ENCODE data around the gene BEX4. TPM values are rescaled to one million over a fixed set of nuclear protein-coding genes. Genes with fewer than 3 reads are reported as not detected.
A peak's percentile ranks its signal among the peaks of the same experiment; 100 is the strongest.
"Not testable (repeated sequence)": the region's sequence is repeated elsewhere in the genome, so short reads cannot be mapped to it uniquely, and the experiment has no call there.

BEX4 gene, protein sequence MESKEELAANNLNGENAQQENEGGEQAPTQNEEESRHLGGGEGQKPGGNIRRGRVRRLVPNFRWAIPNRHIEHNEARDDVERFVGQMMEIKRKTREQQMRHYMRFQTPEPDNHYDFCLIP
- 10 to 100 TPM; 34.8 to 54.5 (median 43.1) TPM for total RNA-seq
- 10 to 100 TPM; 43.6 to 57.0 TPM for polyA plus RNA-seq
- long read RNA-seq, donor 1, transcript BEX4-202 (3 exons, 1,328 nt): major isoform, 78 of 121 reads
- long read RNA-seq, donor 1, partial matches to known transcripts: 1 of 121 reads
- long read RNA-seq, donor 1, other reads (novel, unspliced or antisense): 42 of 121 reads
- long read RNA-seq, donor 2, transcript BEX4-202 (3 exons, 1,328 nt): major isoform, 201 of 233 reads
- long read RNA-seq, donor 2, transcript BEX4-201 (2 exons, 1,066 nt): minor isoform, 8 of 233 reads
- long read RNA-seq, donor 2, partial matches to known transcripts: 21 of 233 reads
- long read RNA-seq, donor 2, other reads (novel, unspliced or antisense): 3 of 233 reads
- long read RNA-seq, donor 3, transcript BEX4-202 (3 exons, 1,328 nt): major isoform, 34 of 60 reads
- long read RNA-seq, donor 3, partial matches to known transcripts: 0 of 60 reads
- long read RNA-seq, donor 3, other reads (novel, unspliced or antisense): 26 of 60 reads

DNA sequence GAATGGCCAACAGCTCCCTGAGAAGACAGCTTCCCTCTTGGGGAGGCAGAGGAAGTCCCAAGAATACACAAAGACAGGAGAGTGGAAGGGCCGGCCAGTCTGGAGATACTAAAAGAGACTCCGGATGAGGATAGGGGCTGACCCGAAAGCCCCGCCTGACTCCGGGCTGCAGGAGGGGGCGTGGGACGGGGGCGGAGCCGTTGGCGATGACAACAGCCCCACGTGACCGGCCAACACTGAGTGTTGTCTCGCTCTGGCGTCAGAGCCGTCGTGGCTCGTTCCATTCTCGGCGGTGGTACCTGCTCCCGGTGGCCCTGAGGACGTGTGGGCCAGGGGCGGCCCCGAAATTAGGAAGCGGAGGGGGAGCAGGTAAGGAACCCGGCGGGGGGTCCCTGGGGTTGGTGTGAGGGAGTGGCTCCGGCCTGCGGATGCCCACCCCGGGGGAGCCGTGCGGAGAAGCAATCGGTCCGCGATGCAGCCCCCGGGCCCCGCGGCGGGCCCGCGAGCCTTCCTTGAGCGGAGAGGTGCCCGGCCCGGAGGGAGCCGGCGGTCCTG, at the start of gene BEX4:
TSS of gene BEX4 (plus strand) at position 239 of the 555 bp plus-strand sequence. CDS start 1,046 bp downstream, outside the sequence.
- intact Hi-C loops (cut with DNase I): loop anchor here (1.0 to 10.0 kb wide), 7 partner anchors 32 to 252 kb away; partner anchors contain the start of gene TCEAL8 (in 2 of the 10)
- WGBS, 4 donors: 0 to 45% (median 11%) methylated on average over 15 to 45 of the region's 45 CpGs
- peak; percentile 76 to 92 for TF ChIP-seq POLR2A (IDR thresholded peaks at IDR 0.05)
- TF ChIP-seq, protein P1, sequence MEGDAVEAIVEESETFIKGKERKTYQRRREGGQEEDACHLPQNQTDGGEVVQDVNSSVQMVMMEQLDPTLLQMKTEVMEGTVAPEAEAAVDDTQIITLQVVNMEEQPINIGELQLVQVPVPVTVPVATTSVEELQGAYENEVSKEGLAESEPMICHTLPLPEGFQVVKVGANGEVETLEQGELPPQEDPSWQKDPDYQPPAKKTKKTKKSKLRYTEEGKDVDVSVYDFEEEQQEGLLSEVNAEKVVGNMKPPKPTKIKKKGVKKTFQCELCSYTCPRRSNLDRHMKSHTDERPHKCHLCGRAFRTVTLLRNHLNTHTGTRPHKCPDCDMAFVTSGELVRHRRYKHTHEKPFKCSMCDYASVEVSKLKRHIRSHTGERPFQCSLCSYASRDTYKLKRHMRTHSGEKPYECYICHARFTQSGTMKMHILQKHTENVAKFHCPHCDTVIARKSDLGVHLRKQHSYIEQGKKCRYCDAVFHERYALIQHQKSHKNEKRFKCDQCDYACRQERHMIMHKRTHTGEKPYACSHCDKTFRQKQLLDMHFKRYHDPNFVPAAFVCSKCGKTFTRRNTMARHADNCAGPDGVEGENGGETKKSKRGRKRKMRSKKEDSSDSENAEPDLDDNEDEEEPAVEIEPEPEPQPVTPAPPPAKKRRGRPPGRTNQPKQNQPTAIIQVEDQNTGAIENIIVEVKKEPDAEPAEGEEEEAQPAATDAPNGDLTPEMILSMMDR (IDR thresholded peaks at IDR 0.05): no peak
- Histone ChIP-seq H3K4me3 (peak within 1 kb of the TSS; percentile 58 to 96 (median 77)), H3K9me3 (no peaks in the 10 kb centered on the region), H3K27me3 (peaks cover 0 to 11% (median 0%) of the 10 kb centered on the region in 9 donors), H3K27ac (peak within 1 kb of the TSS; percentile 55 to 91 (median 84)), H3K4me1 (peaks cover 0 to 3% (median 0%) of the 10 kb centered on the region in 12 donors), H3K36me3 (no peaks in the 10 kb centered on the region)
- ATAC-seq (peak; percentile 97 to 99 (median 98)), DNase-seq (peak; percentile 83 to 91 (median 85))

DNA sequence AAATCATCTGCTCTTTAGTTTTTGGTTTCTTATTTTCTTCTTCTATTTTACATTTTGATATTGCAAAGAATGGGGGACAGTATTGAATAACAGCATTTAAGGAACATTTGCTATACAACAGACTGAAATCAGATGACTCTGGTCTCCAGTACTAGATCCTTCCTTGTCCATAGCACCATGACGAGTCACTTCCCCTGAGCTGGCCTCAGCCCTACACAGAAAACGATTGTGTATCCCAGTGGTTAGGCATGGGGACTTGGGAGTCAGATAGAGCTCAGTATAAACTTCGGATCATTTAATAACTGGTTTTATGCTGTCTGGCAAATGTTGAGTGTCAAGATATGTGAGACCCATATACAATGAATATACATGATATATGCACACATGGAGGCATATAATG, 44.7 kb upstream of the BEX4 start:
- WGBS, 4 donors: 65 to 79% (median 70%) methylated on average over 3 of the region's 3 CpGs
- no peak for ATAC-seq

DNA sequence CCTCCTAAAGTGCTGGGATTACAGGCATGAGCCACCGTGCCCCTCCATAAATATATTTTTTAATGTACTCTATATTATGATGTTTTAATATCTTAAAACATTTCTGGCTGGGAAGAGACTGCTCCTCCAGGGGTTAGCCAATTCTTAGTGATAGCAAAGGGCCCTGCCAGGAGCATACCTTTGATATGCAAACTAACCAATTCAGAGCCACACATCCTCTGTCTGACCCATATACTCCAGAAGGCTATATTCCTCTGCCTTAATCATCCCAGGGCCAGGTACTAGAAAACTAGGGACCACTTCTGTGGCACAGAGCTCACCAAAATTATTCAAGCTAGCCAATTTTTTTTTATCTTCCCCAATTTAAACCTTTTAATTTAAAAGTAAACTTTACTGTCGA, 43.6 kb upstream of the BEX4 start:
- no peak for TF ChIP-seq POLR2A (IDR thresholded peaks at IDR 0.05)
- TF ChIP-seq, protein P1 (IDR thresholded peaks at IDR 0.05): no peak
- peaks cover 0 to 25% (median 0%) of the 10 kb centered on the region in 9 donors for H3K27me3 ChIP-seq
- no peaks in the 10 kb centered on the region for H3K36me3 ChIP-seq
- intact Hi-C loops (cut with DNase I): loop anchor here in 1 of 10 donors (5.0 kb wide), 1 partner anchor 219 kb away; no protein-coding TSS in a partner anchor
- WGBS, 4 donors: 59 to 81% (median 72%) methylated on average over 2 of the region's 2 CpGs
- DNase-seq (no peak), ATAC-seq (no peak)
- H3K9me3 ChIP-seq: no peaks in the 10 kb centered on the region
- H3K4me3 ChIP-seq: no peak overlapping the region
- no peaks in the 10 kb centered on the region for H3K4me1 ChIP-seq
- H3K27ac ChIP-seq: no peak overlapping the region

More for the DNA sequence above, 44.7 kb upstream of the BEX4 start:
- H3K27ac ChIP-seq: no peak overlapping the region
- TF ChIP-seq, protein P1 (IDR thresholded peaks at IDR 0.05): no peak
- TF ChIP-seq POLR2A (IDR thresholded peaks at IDR 0.05): no peak
- H3K27me3 ChIP-seq: peaks cover 0 to 17% (median 0%) of the 10 kb centered on the region in 9 donors
- intact Hi-C loops (cut with DNase I): loop anchor here in 1 of 10 donors (5.0 kb wide), 1 partner anchor 218 kb away; no protein-coding TSS in a partner anchor
- DNase-seq: no peak
- no peak overlapping the region for H3K4me3 ChIP-seq
- no peaks in the 10 kb centered on the region for H3K36me3 ChIP-seq
- no peaks in the 10 kb centered on the region for H3K4me1 ChIP-seq
- no peaks in the 10 kb centered on the region for H3K9me3 ChIP-seq

DNA sequence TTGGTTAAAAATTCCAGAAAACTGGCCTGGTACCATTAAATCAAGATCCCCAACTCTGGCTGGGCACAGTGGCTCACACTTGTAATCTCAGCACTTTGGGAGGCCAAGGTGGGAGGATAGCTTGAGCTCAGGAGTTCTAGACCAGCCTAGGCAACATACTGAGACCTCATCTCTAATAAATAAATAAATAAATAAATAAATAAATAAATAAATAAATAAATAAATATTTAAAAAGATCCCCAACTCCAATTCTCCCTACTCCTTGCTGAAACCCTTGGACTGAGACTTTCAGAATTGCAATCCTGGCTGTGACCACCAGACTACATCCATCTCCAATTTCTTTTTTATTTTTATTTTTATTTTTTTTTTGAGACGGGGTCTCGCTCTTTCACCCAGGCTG, 39.7 kb upstream of the BEX4 start:
- intact Hi-C loops (cut with DNase I): loop anchor here in 5 of 10 donors (5.0 kb wide), 2 partner anchors 223 to 228 kb away; no protein-coding TSS in a partner anchor
- not testable (repeated sequence) for H3K9me3 ChIP-seq, H3K36me3 ChIP-seq, H3K4me1 ChIP-seq, H3K4me3 ChIP-seq, ATAC-seq, DNase-seq, H3K27ac ChIP-seq
- WGBS, 4 donors: 92 to 96% (median 94%) methylated on average over 2 of the region's 2 CpGs
- peaks cover 0 to 41% (median 0%) of the 10 kb centered on the region in 9 donors for H3K27me3 ChIP-seq

Measured in heart left ventricle (tissue), 16 donors.